Natural killer cell (primary cell): ENCODE data around the gene NPC2. TPM values are rescaled to one million over a fixed set of nuclear protein-coding genes. Genes with fewer than 3 reads are reported as not detected.

Experiments used
- ATAC-seq, 3 donors: fragments of 150-1000 bp in 2 of 3; fragments of 200-7000 bp in 1 of 3; cut with Tn5 transposase; 1 replicate in 1 of 3; 2 replicates in 2 of 3; pipeline ENCODE4 v1.10.0; 2021; ENCODE audit warnings: mild to moderate bottlenecking in 2 of 3, moderate library complexity in 2 of 3
- DNase-seq, 2 donors: peaks; one replicate each; pipeline versions ENCODE4 v3.0.0 to v3.0.0-alpha.2; 2013 to 2021; ENCODE audit warnings: mixed read lengths in 1 of 2
- H3K27ac ChIP-seq: one replicate; pipeline ENCODE4 v1.5.1; 2013; ENCODE audit warnings: mild to moderate bottlenecking, low read length
- H3K27me3 ChIP-seq: one replicate; pipeline ENCODE4 v1.6.1; 2013; ENCODE audit warnings: low read length; ENCODE audit not compliant: control insufficient read depth, insufficient read depth
- H3K36me3 ChIP-seq: one replicate; pipeline ENCODE4 v1.6.1; 2013; ENCODE audit warnings: low read length; ENCODE audit not compliant: control insufficient read depth, insufficient read depth
- H3K4me1 ChIP-seq: one replicate; pipeline ENCODE4 v1.6.1; 2013; ENCODE audit warnings: low read length; ENCODE audit not compliant: control insufficient read depth, insufficient read depth
- H3K4me3 ChIP-seq: one replicate; pipeline ENCODE4 v1.5.1; 2013; ENCODE audit warnings: low read length
- H3K9me3 ChIP-seq: one replicate; pipeline ENCODE4 v1.6.1; 2013; ENCODE audit warnings: low read length; ENCODE audit not compliant: control insufficient read depth, insufficient read depth
- H3K27ac Mint-ChIP-seq, 2 donors: one replicate each; pipeline ENCODE4 v1.8.0; 2022; ENCODE audit warnings: mild to moderate bottlenecking in 2 of 2, mixed read lengths in 2 of 2, moderate library complexity in 1 of 2
- H3K27me3 Mint-ChIP-seq, 2 donors: one replicate each; pipeline ENCODE4 v1.8.0; 2022; ENCODE audit warnings: low read depth in 2 of 2, mixed read lengths in 2 of 2
- H3K36me3 Mint-ChIP-seq: one replicate; pipeline ENCODE4 v1.8.0; 2022; ENCODE audit warnings: mixed read lengths
- H3K4me1 Mint-ChIP-seq, 2 donors: one replicate each; pipeline ENCODE4 v1.8.0; 2022; ENCODE audit warnings: mixed read lengths in 2 of 2
- H3K4me3 Mint-ChIP-seq: one replicate; pipeline ENCODE4 v1.8.0; 2022; ENCODE audit warnings: mild to moderate bottlenecking, moderate library complexity, mixed read lengths
- H3K9me3 Mint-ChIP-seq, 2 donors: one replicate each; pipeline ENCODE4 v1.8.0; 2022; ENCODE audit warnings: mixed read lengths in 2 of 2
- WGBS: methylation state at CpG from one replicate; pipeline ENCODE4 v1.1.7; 2013; ENCODE audit warnings: missing lambda C conversion rate; ENCODE audit not compliant: insufficient coverage; 5-methylcytosine and 5-hydroxymethylcytosine counted together
- intact Hi-C: fragments of 100-400 bp; cut with micrococcal nuclease; formaldehyde crosslinking; loops from one replicate; pipeline ENCODE4 v1.14.2; 2022
- total RNA-seq, 4 donors: library from RNA; stranded (reverse); fragments of 120-200 nt in 1 of 4; gene quantifications; one replicate each; pipeline versions ENCODE4 v1.2.3 to v1.2.4, GENCODE V29; 2013 to 2022
- TF ChIP-seq, protein P1 (sequence below): fragments of 200-600 bp; IDR thresholded peaks from one replicate; pipeline ENCODE4 v1.8.0; 2022; ENCODE audit warnings: antibody characterized with exemption

NPC2 gene
- total RNA-seq, 3 donors from 2014 or later (not counting 1 experiment from before 2014, with no cell fraction given) = 33.2 to 53.6 (median 33.5) TPM

DNA sequence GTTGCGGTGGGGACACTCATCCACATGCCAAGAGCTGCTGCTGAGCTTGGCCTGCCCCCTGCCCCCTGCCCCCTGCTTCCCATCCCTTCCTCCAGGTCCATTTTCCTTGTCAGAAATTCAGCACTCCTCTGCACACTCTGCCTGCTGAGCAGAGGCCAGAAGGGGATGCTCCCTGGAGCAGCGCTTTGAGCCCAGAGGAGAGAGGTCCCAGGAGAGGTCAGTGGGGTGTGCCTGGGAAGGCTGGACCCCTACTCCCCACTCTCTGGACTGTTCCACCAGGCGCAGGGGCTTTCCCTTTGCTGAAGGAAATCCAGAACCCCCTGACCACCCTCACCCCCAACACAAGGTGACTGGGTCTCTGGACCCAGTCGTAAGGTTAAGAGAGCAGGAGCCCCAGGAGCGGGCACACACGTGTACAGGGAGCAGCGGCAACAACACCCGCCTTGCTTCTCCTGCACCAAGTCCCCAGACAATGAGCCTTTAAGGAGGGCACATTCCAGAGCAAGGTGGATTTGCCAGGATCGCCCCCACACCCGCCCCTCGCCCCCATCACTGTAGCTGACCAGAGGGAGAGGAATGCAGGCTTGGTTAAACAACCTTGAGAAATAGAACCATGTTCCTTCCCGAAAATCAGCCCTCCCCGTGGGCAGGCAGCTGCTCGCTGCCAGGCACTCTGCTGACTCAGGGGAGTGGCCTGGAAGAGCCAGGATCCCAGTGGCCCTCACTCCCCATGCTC lies 31.1 kb upstream of the NPC2 start:
- no peaks in the 10 kb centered on the region for H3K36me3 Mint-ChIP-seq
- WGBS = 88% methylated on average over 13 of the region's 14 CpGs
- H3K4me1 Mint-ChIP-seq = peaks cover 0 to 8% of the 10 kb centered on the region in 2 donors
- DNase-seq (no peak), ATAC-seq (no peak)
- peaks cover 6 to 14% of the 10 kb centered on the region in 2 donors for H3K27me3 Mint-ChIP-seq
- Histone ChIP-seq H3K36me3 (no peaks in the 10 kb centered on the region), H3K4me3 (no peak overlapping the region), H3K27me3 (no peaks in the 10 kb centered on the region), H3K4me1 (no peaks in the 10 kb centered on the region), H3K9me3 (no peaks in the 10 kb centered on the region), H3K27ac (no peak overlapping the region)
- H3K4me3 Mint-ChIP-seq = no peak overlapping the region
- H3K9me3 Mint-ChIP-seq = no peaks in the 10 kb centered on the region
- TF ChIP-seq, protein P1, sequence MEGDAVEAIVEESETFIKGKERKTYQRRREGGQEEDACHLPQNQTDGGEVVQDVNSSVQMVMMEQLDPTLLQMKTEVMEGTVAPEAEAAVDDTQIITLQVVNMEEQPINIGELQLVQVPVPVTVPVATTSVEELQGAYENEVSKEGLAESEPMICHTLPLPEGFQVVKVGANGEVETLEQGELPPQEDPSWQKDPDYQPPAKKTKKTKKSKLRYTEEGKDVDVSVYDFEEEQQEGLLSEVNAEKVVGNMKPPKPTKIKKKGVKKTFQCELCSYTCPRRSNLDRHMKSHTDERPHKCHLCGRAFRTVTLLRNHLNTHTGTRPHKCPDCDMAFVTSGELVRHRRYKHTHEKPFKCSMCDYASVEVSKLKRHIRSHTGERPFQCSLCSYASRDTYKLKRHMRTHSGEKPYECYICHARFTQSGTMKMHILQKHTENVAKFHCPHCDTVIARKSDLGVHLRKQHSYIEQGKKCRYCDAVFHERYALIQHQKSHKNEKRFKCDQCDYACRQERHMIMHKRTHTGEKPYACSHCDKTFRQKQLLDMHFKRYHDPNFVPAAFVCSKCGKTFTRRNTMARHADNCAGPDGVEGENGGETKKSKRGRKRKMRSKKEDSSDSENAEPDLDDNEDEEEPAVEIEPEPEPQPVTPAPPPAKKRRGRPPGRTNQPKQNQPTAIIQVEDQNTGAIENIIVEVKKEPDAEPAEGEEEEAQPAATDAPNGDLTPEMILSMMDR = no peak
- intact Hi-C loops = no loop called here
- H3K27ac Mint-ChIP-seq = no peak overlapping the region

DNA sequence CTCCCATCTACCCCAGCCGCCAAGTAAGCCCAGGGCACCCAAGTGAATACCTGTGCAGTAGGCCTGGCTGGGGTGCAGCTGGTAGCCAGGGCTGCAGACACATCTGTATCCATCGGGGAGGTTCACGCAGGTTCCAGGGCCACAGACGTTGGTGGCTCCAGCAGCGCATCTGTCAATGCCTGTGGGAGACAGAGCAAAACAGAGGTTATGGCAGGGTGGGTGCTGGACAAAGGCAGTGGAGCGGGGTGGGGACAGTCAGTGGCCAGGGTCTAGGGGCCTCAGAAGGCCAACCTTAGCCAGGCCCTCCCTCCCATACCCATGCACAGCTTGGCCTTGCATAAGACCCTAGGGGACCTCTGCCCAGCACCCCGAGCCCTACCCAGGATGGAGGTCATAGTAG lies 29.6 kb upstream of the NPC2 start:
- Mint-ChIP-seq H3K27me3 (peaks cover 6 to 22% of the 10 kb centered on the region in 2 donors), H3K4me3 (no peak overlapping the region), H3K27ac (no peak overlapping the region), H3K9me3 (no peaks in the 10 kb centered on the region), H3K4me1 (peaks cover 0 to 8% of the 10 kb centered on the region in 2 donors), H3K36me3 (no peaks in the 10 kb centered on the region)
- ATAC-seq = no peak
- H3K4me1 ChIP-seq = no peaks in the 10 kb centered on the region
- intact Hi-C loops = no loop called here
- DNase-seq = no peak
- H3K36me3 ChIP-seq = no peaks in the 10 kb centered on the region
- no peaks in the 10 kb centered on the region for H3K27me3 ChIP-seq
- TF ChIP-seq, protein P1 = no peak
- no peak overlapping the region for H3K4me3 ChIP-seq
- H3K27ac ChIP-seq = no peak overlapping the region
- 90% methylated on average over 7 of the region's 7 CpGs for WGBS
- no peaks in the 10 kb centered on the region for H3K9me3 ChIP-seq

DNA sequence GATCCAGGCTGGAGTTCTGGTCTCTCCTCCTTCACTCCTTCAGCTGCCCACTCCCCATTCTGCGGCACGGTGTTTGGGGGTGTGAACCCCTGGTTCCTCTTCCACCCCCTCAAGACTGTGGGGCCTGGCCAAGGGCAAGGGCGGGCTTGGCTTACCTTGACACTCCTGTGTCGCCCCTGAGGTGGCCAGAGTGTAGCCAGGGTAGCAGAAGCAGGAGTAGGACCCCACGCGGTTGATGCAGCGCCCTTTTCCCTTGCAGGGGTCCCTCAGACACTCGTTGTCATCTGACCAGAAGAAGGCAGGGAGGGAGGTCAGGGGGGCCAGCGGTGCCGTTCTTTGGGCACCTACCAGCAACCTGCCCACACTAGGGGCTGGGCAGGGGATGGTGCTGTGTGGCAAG lies 28.7 kb upstream of the NPC2 start:
- no peak overlapping the region for H3K4me3 ChIP-seq
- 86% methylated on average over 10 of the region's 10 CpGs for WGBS
- Mint-ChIP-seq H3K4me1 (peaks cover 0 to 8% of the 10 kb centered on the region in 2 donors), H3K36me3 (no peaks in the 10 kb centered on the region), H3K27ac (no peak overlapping the region), H3K9me3 (no peaks in the 10 kb centered on the region), H3K27me3 (peaks cover 6 to 22% of the 10 kb centered on the region in 2 donors), H3K4me3 (no peak overlapping the region)
- ATAC-seq (no peak), DNase-seq (no peak)
- no peaks in the 10 kb centered on the region for H3K36me3 ChIP-seq
- intact Hi-C loops = no loop called here
- no peaks in the 10 kb centered on the region for H3K9me3 ChIP-seq
- no peaks in the 10 kb centered on the region for H3K4me1 ChIP-seq
- no peak overlapping the region for H3K27ac ChIP-seq
- no peaks in the 10 kb centered on the region for H3K27me3 ChIP-seq
- TF ChIP-seq, protein P1 = no peak
